Neutrophil (primary cell): ENCODE results near the gene FAM180A.

Experiments
- H3K27ac ChIP-seq: fragments of 200-600 bp; sonication (generic); 2 replicates; pipeline ENCODE4 v1.5.1; 2016; ENCODE audit warnings: mild to moderate bottlenecking, moderate library complexity
- H3K27me3 ChIP-seq: fragments of 200-600 bp; sonication (generic); 2 replicates; pipeline ENCODE4 v1.6.0; 2016; ENCODE audit warnings: mild to moderate bottlenecking
- H3K36me3 ChIP-seq: fragments of 200-600 bp; sonication (generic); 2 replicates; pipeline ENCODE4 v1.5.1; 2017
- H3K4me1 ChIP-seq, 2 experiments: fragments of 200-600 bp in 1 of 2; sonication (generic) in 1 of 2; 1 replicate in 1 of 2; 2 replicates in 1 of 2; pipeline versions ENCODE4 v1.5.1 to v1.6.1; 2013 to 2016; ENCODE audit warnings: low read depth in 1 of 2, low read length in 1 of 2, mild to moderate bottlenecking in 1 of 2, moderate library complexity in 1 of 2; ENCODE audit not compliant: control insufficient read depth in 1 of 2, insufficient read depth in 1 of 2
- H3K4me3 ChIP-seq, 2 experiments: fragments of 200-600 bp in 1 of 2; sonication (generic) in 1 of 2; 1 replicate in 1 of 2; 2 replicates in 1 of 2; pipeline ENCODE4 v1.5.1; 2013 to 2016; ENCODE audit warnings: low read depth in 1 of 2, low read length in 1 of 2, mild to moderate bottlenecking in 1 of 2, moderate library complexity in 1 of 2
- H3K9me3 ChIP-seq: fragments of 200-600 bp; sonication (generic); 2 replicates; pipeline ENCODE4 v1.5.1; 2016
- CTCF ChIP-seq: fragments of 200-600 bp; sonication (generic); IDR thresholded peaks from 2 replicates; pipeline ENCODE4 v1.5.1; 2016; ENCODE audit warnings: antibody characterized with exemption

Gene FAM180A

DNA sequence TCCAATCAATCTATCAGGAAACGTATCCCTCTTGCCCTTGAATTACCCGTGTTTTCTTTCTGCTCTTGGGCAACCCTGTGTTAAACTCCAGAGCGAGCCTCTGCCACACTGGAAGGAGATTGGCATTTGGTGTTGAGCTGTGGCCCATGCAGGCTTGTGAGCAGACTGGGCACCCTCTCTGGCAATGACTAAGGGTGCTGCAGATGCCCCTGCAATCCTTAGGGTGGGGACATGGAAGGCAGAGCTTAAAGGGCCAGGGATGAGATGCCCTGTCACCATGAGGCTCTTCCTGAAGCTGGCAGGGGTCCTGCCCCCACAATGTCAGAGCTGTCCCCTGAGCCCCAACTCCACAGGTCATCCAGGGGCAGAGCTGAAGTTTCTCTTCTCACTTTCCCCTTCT, 19.5 kb upstream of the FAM180A start:
- no peak overlapping the region for H3K4me3 ChIP-seq
- H3K9me3 ChIP-seq, result no peaks in the 10 kb centered on the region
- no peaks in the 10 kb centered on the region for H3K36me3 ChIP-seq
- no peak overlapping the region for H3K27ac ChIP-seq
- H3K27me3 ChIP-seq, result peaks cover 21% of the 10 kb centered on the region
- no peaks in the 10 kb centered on the region for H3K4me1 ChIP-seq
- TF ChIP-seq CTCF, result no peak

DNA sequence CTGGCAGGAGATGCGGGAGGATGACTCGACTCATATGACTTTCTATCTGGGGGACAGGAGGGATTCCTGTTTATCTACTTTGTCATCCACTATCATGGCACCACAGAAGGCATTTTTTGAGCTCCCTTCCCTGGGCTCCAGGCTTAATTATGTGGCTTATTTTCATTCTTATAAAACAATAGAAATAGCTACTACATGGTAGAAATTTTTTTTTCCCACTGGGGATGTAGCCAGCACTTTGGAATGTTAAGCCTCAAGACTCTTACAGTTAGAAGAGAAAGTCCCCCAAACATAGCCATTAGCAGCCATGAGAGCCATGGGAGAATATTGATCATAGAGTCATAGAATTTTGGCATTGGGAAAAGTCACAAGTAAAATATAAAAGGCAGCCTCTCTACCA, 14.6 kb upstream of the FAM180A start:
- Histone ChIP-seq H3K9me3 (no peaks in the 10 kb centered on the region), H3K4me3 (no peak overlapping the region), H3K27ac (no peak overlapping the region), H3K36me3 (no peaks in the 10 kb centered on the region), H3K27me3 (peaks cover 22% of the 10 kb centered on the region), H3K4me1 (no peaks in the 10 kb centered on the region)
- no peak for TF ChIP-seq CTCF

- Histone ChIP-seq H3K36me3 (no peaks in the 10 kb centered on the region), H3K27ac (no peak overlapping the region), H3K27me3 (peaks cover 24% of the 10 kb centered on the region), H3K9me3 (no peaks in the 10 kb centered on the region), H3K4me1 (no peaks in the 10 kb centered on the region), H3K4me3 (no peak overlapping the region)
- no peak for TF ChIP-seq CTCF
Measured at GRCh38 chr7:135761751-135762488, 13.3 kb upstream of the FAM180A start.

- H3K9me3 ChIP-seq, result no peaks in the 10 kb centered on the region
- H3K36me3 ChIP-seq, result no peaks in the 10 kb centered on the region
- H3K27me3 ChIP-seq, result peaks cover 9% of the 10 kb centered on the region
- H3K4me1 ChIP-seq, result no peaks in the 10 kb centered on the region
- no peak overlapping the region for H3K27ac ChIP-seq
- no peak overlapping the region for H3K4me3 ChIP-seq
- TF ChIP-seq CTCF, result no peak
Measured at GRCh38 chr7:135759532-135759931, 10.9 kb upstream of the FAM180A start.

- Histone ChIP-seq H3K36me3 (no peaks in the 10 kb centered on the region), H3K9me3 (no peaks in the 10 kb centered on the region), H3K27ac (no peak overlapping the region), H3K4me1 (no peaks in the 10 kb centered on the region), H3K27me3 (peaks cover 9% of the 10 kb centered on the region), H3K4me3 (no peak overlapping the region)
- no peak for TF ChIP-seq CTCF
Measured at GRCh38 chr7:135758531-135758932, 9.9 kb upstream of the FAM180A start.
